NCI-H2196 treated with DMSO at 0.1 percent for 48 hours (cell line): ENCODE results near the gene EBF3.

Experiments used
- DNase-seq: peaks from one replicate; lab custom pipeline; 2025; ENCODE audit not compliant: unreplicated experiment; lab: John Stamatoyannopoulos, UW

The EBF3 gene

DNA sequence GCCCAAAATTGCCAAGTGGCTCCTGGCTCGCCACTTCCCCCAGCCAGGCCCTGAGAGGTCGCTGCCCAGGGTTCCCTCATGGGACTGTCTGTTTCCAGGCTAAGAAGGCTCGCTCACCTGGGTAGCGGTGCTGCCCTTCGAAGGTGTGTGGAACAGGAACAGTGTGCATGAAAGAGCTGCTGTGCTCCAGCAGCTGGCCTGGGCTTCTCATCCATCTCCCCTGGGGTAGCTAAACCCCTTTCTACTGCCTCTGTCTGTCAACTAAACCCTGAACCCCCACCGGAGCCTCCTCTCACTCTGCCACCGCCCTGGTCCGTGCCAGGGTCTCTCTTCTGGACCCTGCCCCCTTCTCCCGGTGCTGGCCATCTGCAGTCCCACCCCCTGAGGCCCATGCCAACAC is 152.9 kb downstream of the EBF3 start:
- DNase-seq: no peak

DNA sequence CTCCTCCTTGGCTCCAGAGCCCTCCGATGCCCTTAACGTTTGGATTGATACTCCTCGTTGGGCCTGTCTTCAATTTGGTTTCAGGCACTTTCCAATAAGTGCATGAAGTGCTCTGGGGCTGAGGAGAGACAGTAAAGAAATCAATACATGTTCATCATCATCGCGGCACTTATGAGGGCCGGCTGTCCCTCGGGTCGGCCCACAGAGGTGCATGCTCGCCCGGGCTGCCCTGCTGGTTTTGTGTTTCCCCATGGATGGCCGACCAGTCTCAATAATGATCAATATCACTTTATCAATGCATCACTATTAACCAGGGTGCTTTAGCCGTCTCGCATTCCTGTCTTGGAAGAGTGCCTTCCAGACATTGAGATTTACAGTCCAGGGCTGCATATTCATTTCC is 154.2 kb downstream of the EBF3 start:
- DNase-seq: no peak

DNA sequence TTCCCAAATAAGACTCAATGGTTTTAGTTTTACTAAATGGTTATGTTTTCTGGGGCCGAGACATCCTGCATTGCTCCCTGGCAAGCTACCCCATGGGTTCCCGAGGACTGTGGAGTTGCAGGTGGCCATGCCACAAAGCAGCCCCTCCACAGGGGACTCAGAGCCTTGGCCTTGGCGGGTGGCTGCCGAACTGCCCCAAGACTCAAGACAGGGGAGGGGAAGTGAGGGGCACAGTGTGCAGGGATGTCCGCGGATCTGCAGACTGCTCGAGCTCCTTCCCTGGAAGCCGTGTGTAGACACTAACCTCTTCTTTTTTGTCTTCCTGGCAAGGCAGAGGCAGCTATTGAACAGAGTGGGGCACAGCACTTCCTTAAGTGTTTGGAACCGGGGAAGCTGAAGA is 154.6 kb downstream of the EBF3 start:
- DNase-seq: no peak

- no peak for DNase-seq
Measured at GRCh38 chr10:129808092-129808983, 155.7 kb downstream of the EBF3 start.

DNA sequence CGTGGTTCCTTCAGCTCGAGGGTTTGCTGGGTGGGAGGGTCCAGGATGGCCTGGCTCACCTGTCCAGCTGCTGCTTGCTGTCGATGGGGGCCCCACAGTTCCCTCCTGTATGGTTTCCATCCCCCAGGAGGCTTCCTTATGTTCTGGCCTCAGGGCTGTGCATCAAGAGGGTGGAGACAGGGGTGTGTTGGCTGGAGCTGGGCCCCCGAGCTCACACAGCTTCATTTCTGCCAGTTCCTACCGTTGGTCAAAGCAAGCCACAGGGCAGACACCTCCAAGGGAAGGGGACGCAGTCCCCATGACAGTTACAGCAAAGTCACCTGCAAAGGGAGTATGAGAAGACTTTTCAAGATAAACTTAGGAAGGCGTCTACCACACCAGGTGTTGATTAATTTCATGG is 156.9 kb downstream of the EBF3 start:
- DNase-seq: no peak

GRCh38 chr10:129800796-129801340 is 163.2 kb downstream of the EBF3 start:
- DNase-seq: no peak

GRCh38 chr10:129799942-129800341 is 164.1 kb downstream of the EBF3 start:
- DNase-seq: no peak

DNA sequence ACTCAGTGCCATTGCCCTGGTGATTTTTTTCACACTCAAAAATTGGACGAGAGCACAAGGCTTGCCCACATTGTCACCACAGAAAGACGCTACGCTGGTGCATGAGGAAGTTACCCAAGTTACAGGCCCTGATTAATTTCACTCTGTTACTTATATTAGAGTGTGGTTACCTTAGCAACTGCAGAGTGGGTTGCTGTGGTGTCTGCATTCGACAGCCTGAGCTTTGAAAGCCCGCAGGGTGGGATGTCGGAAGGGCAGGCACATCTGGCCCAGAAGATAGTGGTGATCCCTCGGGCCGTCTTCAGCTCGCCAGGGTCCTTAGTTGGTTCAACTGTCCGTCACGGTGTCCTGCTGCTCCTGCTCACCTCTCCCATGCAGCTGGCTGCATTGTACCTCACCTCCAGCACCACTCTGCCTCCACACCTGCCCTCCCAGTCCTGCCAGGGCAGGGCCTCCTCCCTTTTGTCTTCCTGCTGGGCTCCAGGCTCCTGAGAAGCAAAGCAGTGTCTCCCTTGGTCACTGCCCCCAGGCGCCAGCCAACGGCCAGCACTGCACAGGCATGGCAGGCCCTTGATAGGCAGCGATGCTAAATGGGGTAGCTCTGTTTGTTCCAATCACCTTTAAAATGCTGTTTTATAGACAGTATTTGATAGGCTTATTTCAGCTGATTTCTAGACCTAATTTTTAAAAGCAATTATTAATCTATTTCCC is 167.2 kb downstream of the EBF3 start:
- DNase-seq: no peak

- DNase-seq: no peak
Measured at GRCh38 chr10:129793996-129794395, 170.1 kb downstream of the EBF3 start.

GRCh38 chr10:129793479-129793878 is 170.6 kb downstream of the EBF3 start:
- no peak for DNase-seq

DNA sequence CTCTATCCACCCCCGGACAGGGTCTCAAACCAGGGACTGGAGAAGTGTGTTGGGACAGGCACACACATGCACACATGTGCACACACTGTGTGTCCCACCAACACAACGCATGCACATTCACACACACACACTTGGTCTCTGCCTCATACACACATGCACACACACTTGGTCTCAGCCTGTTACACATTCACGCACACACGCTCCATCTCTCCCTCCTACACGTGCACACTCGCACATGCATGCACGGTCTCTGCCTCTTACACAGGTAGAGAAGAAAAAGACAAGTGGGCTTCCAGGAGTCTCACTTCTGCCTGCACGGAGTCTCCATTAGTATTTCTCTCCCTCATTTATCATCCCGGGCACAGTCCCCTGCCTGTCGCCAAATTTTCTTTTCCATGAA is 171.2 kb downstream of the EBF3 start:
- DNase-seq: no peak

- no peak for DNase-seq
Measured at GRCh38 chr10:129792141-129792540, 171.9 kb downstream of the EBF3 start.

- DNase-seq: no peak
Measured at GRCh38 chr10:129790715-129791446, 173.2 kb downstream of the EBF3 start.

GRCh38 chr10:129788215-129788614 is 175.9 kb downstream of the EBF3 start:
- DNase-seq: no peak

GRCh38 chr10:129787557-129787956 is 176.5 kb downstream of the EBF3 start:
- no peak for DNase-seq

- no peak for DNase-seq
Measured at GRCh38 chr10:129786216-129786615, 177.9 kb downstream of the EBF3 start.

DNA sequence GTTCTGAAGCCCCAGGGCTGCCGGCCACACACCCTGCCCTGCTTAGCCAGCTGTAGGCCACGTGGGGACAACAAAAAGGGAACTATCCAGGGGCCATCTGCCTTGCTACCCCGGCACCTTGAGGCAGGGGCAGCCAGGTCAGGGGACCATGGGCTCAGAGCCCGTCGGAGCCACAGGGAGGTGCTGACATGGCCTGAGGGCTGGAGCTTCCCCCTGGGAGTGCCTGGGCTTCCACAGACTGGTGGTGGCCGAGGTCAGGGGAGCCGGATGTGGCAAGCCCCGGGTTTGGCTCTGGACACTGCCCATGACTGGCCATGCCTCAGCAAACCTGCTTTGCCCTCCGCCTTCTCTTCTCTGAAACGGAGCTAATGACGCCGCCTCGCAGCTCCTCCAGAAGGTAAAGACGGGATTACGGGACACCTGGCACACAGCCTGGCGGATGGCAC is 178.5 kb downstream of the EBF3 start:
- DNase-seq: no peak
